HG03521 (cell line): ENCODE data around the gene NMRK1.
A peak's percentile ranks its signal among the peaks of the same experiment; 100 is the strongest.

Source experiments
- ATAC-seq: cut with Tn5 transposase; IDR thresholded peaks from one replicate; pipeline ENCODE4 v1.9.1; 2021; ENCODE audit warnings: mild to moderate bottlenecking, moderate library complexity; ENCODE audit not compliant: unreplicated experiment

Gene NMRK1

DNA sequence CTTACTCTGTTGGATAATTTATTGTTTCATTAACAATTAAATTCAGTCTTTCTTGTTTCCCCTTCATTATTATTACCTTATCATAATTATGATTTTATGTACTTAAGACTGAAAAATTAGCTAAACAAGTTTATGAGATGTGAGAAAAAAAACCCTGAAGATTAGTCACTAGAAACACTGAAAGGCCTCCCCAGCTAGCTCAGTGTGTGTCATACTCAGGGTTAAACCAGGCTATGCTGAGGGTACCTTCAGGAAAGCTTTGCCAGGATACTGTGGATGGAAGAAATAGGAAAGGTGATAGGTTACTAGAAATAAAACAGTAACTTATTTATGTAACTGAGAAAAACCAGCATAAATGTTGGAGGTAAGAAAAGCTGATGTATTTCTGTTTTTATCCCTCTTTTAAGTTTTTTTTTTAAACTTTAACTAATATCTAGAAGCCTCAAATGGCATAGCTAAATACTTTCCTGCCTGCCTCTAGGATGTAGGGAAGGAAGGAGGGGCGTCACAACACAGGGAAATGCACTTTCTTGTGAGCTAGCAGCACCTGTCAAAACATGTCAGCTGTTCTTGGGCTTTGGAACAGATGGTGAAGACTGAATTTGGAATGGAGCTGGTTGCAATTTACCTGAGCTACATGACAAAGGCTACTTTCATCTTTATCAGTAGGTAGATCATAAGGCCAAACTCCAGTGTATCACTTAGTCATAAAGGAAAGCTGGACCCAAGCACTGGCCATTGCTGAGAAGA lies 24.2 kb downstream of the NMRK1 start:
- no peak for ATAC-seq

DNA sequence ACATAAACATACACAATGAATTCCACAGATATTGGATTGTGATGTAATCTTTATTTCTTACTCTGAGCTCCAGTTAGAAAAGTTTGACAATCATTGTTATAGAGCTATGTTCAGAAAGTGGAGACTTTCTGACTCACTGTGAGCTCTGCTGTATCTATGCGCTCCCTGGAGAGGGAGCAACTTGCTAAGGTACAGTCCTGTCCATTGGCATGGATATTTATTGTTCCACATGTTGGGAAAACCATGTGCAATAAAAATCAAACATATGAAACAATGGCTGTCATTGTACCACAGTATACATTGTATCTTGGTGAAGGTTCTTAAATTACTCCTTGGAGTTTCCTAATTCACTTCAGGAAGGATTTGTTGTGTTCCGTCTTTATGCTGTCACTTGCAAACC lies 26.8 kb downstream of the NMRK1 start:
- ATAC-seq: no peak

DNA sequence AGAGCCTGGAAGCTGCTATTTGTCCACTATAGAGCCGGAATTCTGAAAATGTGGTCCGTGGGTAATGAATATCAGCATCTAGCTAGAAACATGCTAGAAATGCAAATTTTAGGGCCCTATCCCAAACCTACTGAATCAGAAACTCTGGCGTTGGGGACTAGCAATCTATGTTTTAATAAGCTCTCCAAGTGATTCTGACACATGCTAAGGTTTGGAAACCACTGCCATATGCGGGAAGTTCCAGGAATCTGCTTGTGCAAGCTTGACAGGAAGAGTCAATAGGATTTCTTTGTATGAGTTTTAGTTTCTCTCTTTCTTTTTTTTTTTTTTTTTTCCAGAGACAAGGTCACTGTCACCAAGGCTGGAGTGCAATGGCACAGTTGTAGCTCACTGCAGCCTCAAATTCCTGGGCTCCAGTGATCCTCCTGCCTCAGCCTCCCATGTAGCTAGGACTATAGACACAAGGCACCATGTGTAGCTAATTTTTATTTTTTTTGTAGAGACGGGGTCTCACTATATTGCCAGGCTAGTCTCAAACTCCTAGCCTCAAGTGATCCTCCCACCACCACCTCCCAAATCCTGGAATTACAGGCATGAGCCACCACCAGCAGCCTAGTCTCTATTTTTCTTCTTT lies 33.5 kb downstream of the NMRK1 start:
- ATAC-seq: no peak

DNA sequence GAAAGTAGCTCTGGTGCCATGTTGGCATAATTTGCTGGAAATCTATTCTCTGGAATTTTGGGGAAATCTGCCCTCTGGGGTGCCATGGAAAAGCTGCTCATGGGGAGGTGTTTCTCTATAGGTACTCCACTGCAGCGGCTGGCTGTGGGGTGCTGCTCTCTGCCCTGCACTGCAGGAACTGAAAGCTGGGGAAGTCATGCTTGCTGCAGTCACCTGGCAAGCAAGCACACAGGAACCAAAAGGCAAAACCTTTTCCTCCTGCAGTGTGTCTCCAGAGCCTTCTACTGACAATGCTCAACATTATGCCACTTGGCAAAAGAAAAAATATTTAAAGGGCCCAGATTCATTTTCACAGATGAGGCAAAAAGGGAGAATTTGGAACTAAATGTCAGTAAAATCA lies 34.1 kb downstream of the NMRK1 start:
- peak; percentile 65 for ATAC-seq

DNA sequence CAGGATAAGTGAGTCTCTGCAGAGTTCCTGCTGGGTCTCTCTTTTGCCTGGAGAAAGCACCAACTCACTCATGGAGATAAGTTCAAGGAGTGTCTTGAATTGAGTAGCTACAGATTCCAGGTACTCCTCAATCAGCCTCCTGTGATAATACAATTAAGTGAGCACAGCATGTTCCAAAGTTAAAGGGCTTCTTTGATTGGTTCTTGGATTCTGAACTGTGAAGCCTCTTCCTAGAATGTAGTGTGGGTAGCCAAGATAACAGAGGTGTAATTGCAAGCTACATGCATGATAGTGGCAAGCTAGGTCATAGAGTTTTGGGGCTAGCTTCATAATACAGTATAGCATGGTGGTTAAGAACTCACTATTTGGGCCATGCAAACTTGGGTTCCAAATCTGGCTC lies 36.7 kb downstream of the NMRK1 start:
- ATAC-seq: no peak

DNA sequence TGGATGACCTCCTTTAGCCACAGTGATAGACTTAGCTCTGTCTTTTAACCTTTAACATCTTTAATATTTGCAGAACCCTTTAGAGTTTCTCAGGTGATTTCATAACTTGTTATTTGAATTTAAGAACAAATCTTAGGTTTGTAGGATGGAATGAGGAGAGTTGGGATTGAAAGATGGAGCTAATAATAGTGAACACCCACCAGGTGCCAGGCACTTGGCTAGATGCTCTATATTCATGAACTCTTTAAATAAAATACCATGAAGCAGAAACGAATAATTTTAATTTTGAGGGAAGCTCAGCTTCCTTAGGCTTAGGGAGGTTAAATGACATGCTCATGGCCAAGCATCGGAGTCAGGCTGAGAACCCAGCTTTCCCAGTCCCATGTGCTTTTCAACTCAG lies 40.4 kb downstream of the NMRK1 start:
- no peak for ATAC-seq

DNA sequence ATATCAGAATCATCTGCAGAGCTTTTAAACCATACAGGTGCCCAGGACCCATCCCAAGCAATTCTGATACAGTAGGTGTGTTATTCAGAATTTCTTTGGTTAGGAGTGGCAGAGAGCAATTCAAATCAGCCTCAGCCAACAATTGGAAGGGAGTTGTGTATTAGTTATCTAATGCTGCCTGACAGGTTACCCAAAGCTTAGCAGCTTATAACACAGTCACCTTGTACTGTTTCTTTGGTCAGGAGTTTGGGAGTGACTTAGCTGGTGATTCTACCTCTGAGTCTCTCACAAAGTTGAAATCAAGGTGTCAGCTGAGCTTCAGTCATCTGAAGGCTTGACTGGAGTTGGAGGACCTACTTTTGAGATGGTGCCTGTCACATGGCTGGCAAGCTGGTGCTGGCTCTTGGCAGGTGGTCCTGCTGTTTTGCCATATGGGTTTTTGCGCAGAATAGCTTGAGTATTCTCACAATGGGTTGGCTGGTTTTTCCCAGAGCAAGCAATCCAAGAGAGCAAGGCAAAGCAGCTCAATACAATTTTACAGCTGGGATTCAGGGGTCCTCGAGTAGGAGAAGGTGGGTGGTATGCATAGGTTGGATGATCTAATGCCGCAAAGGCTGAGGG lies 41.1 kb downstream of the NMRK1 start:
- ATAC-seq: no peak

DNA sequence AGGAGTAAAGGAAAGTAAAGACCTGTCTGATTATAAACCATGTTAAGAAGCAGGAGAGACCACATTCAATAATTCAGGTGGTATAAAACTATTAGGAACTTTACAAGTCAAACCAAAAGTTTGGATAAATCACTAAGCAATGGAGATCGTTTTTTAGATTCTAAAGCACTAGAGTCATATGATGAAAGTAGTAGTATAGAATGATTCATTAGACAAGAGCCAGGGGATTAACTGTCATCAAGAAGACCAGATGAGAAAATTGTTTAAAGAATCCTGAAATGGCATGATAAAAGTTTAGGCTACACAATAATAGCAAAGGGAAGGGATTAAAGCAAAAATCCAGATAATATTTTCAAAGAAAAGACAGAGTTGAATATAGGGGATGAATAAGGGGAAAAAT lies 46.9 kb downstream of the NMRK1 start:
- ATAC-seq: no peak

DNA sequence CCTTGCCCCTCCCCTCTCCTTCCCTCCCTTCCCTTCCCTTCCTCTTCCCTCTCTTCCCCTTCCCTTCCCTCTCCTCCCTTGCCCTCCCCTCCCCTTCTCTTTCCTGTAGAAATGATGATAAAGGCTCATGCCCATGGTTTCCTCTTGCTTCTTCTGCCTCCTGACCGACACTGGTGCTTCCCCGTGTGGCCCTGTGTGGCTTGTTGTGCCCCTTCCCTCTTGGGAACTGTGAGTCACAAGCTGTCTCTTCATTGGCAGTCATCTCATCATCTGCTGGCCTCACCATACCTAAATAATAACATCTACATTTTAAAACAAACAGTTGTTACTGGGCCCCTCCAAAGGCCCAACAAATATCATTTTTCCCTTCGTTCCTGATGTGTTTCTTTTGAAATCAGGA lies 48.2 kb downstream of the NMRK1 start:
- no peak for ATAC-seq

DNA sequence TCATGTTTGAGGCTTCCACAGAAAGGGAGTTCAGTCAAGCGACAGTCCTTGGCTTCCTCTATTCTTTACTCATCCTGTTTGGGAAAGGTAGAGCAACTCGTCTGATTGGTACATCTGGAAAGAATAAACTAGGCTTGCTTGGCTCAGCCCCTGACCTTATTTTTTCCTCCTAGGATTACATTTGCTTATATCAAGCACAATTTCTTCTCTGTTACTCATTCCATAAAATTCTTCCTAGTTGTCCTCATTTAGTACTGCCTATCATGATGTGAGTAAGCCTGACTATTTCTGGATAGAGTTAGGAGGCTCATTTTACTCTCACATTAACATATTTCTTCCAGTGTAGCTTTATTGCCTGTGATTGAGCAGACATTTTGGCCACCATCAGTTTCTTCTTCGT lies 48.9 kb downstream of the NMRK1 start:
- no peak for ATAC-seq

DNA sequence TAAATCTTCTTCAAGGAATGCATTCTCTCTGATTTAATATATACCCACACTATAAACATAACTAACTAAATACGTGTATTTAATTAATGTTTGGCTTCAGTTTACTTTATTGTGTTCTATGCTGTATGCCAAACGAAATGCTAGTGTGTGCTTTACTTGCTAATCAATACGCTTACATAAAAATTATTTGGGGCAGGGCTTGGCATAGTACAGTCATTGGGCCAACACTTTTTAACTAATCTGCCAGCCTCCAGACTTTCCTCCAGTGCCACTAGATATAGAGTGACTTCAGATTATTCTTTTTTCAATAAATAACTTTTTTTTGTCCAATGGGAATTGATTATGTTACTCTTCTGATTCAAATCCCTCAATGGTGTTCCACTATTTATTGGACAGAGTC lies 51.2 kb downstream of the NMRK1 start:
- no peak for ATAC-seq

DNA sequence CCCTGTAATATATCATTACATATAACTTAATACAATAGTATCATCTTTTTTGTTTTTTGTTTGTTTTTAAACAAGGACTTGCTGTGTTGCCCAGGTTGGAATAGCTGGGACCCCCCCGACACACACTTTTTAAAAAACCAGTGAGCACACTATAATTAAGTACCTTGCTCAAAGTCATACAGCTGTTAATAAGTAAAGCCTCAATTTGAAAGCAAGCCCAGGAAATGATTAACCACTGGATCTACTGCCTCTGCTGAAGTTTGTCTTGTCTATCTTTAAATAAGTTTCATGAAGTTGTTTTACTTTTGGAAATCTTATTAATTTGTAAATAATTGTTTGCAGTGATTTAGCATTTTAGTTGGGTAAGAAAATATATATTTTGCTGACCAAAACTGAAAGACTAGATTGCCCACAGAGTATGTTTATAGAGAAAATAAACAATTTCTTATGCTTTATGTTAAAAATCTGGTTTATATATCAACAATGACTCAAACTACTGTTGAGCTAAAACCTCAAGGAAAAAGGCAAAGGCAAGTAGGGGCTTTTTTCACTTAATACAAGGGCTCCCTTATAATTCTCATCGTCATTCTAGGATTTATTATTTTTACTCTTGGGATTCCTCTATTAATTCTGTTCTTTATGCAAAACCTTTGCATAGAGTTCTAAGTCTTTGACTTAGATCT lies 54.0 kb downstream of the NMRK1 start:
- ATAC-seq: peak; percentile 52

DNA sequence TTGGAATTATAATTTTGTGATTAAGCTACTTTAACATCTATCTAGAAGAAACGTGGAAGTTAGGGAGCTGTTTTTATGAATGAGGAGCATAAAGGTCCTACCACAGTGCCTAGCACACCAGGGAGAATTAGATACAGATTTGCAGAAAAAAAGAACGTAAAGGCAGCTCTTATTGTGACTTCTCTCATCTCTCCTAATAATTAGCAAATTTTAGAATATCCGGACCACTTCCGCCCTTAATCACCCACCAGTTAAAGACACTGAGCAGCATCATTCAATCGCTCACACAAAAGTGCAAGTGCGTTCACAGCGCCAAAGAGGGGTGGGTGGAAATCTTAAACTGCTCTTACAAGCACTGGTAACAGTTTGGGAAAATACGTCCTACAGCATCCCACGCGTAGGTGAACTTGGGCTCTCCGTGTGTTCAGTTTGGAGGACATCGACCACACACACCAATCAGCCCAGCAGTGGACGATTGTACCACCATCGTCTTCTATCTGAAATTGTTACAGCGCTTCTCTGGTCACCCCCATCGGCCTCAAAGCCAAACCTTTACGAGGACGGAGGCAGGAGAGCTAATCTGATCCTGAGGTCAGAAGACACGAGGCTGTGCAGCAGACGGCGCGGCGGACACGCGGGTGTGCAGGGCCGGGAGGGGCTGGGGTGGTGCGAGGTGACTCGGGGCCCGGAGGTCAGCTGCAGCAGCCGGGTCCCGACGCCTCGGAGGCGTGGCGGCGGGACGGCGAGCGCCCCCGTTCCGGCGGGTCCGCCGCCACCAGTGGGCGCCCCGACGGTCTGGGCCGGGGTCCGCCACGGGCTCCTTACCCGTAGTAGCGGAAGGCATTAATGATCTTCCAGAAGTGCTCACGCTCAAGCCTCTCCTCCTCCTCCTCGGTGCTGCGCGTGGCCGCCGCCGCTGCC lies 60.5 kb downstream of the NMRK1 start:
- peak; percentile 41 for ATAC-seq

DNA sequence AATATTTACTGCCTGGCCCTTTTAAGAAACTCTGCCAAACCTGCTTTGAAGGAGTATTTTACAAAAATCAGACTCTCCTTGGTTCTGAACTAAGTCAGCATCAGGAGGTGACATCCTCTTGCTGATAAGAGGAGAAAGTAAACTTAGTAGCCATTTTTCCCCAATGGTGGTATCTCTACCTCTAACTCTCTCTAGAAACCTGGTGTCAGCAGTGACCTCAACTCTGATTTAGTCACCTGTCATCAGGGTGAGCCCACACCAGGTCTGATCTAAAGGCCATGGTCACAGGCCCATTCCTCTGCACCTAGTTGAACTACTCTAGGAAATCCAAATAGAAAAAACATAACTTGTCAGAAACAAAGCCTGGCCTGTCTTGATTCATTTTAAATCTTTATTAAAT lies 64.1 kb downstream of the NMRK1 start:
- no peak for ATAC-seq

DNA sequence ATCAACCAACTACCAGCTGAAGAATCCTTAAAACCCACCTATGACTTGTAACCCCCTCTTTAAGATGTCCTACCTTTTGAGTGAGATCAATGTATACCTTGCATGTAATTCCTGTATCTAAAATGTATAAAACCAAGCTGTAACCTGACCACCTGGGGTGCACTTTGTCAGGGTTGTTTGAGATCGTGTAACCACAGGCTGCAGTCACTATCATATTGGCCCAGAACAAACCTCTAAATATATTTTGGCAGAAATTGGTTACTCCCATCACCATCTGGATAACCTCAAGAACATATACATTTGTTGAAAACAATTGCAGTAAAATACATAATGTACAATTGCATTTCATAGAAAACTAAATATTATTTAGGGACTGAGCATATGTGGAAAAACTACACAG lies 68.3 kb downstream of the NMRK1 start:
- ATAC-seq: no peak

DNA sequence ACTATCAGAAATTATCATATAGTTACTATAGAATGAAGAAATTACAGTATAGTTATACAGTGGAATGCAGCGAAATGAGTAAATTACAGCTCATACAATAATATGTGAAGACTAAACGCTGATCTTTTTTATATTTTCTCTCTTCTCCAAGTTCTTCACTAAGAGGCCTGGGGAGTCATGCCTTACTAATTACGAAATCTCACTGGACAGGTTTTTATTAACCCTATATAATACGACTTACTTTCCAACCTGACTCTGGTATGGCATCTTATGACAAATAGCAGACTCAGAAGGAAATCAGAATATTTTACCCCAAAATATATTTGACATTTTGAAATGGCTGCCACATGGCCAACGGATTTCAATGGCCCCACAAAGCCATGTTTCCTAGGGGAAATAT lies 68.9 kb downstream of the NMRK1 start:
- no peak for ATAC-seq

DNA sequence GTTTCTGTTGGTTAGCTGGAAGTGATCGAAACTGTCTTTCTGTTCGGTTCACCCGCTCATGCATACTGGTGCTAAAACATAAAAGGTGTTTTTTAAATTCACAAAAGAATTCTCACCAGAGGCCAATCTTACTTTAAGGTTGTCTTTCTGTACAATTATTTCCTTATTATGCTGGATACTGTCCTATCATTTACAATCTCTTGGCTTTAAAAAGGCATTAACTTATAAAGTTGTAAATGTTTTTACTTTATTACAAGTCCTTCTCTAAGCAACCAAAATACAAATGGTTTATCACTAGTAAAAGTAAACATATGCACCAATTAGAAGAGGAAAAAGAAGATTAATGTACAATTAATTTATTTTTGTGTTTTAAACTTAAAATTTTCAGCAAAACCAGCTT lies 70.6 kb downstream of the NMRK1 start:
- no peak for ATAC-seq

DNA sequence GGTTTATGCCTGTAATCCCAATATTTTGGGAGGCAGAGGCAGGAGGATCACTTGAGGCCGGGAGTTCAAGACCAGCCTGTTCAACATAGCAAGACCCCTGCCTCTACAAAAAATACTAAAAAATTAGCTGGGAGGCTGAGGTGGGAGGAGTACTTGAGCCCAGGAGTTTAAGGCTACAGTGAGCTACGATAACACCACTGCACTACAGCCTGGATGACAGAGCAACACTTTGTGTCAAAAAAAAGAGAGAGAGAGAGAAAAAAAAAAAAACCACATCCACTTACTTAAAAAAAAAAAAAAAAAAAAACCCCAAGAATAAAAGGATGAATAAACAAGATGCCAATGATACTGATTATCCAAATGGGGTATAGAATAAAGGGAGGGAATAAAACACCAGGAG lies 74.2 kb downstream of the NMRK1 start:
- ATAC-seq: no peak
